H9 (cell line): ENCODE results near the gene CCDC174. TPM values are rescaled to one million over a fixed set of nuclear protein-coding genes. Genes with fewer than 3 reads are reported as not detected.

Experiments
- DNase-seq: peaks from one replicate; pipeline ENCODE4 v3.0.0-alpha.2; 2017
- H2AFZ ChIP-seq: one replicate; pipeline ENCODE4 v1.6.1; 2013; ENCODE audit warnings: mild to moderate bottlenecking, low read length, control low read depth, moderate library complexity
- H2AK5ac ChIP-seq: 2 replicates; pipeline ENCODE4 v1.6.1; 2013; ENCODE audit warnings: low read length, control low read depth, mixed read lengths; ENCODE audit not compliant: insufficient read length
- H2BK120ac ChIP-seq: one replicate; pipeline ENCODE4 v1.6.1; 2013; ENCODE audit warnings: low read depth, mild to moderate bottlenecking, low read length, control low read depth, inconsistent platforms; ENCODE audit not compliant: poor library complexity, severe bottlenecking
- H2BK12ac ChIP-seq: 2 replicates; pipeline ENCODE4 v1.6.1; 2013; ENCODE audit warnings: low read length, control low read depth, mixed read lengths, low read depth; ENCODE audit not compliant: insufficient read length
- H2BK15ac ChIP-seq: 2 replicates; pipeline ENCODE4 v1.6.1; 2013; ENCODE audit warnings: low read depth, low read length, control low read depth
- H2BK20ac ChIP-seq: one replicate; pipeline ENCODE4 v1.6.1; 2013; ENCODE audit warnings: low read depth, mild to moderate bottlenecking, low read length, control low read depth, inconsistent platforms; ENCODE audit not compliant: poor library complexity, severe bottlenecking
- H2BK5ac ChIP-seq: 2 replicates; pipeline ENCODE4 v1.6.1; 2013; ENCODE audit warnings: low read length, control low read depth, mixed read lengths; ENCODE audit not compliant: insufficient read length
- H3K14ac ChIP-seq: 2 replicates; pipeline ENCODE4 v1.6.1; 2013; ENCODE audit warnings: low read length, control low read depth; ENCODE audit not compliant: insufficient read depth
- H3K18ac ChIP-seq: 2 replicates; pipeline ENCODE4 v1.6.1; 2013; ENCODE audit warnings: low read depth, mild to moderate bottlenecking, mixed read lengths, low read length, control low read depth; ENCODE audit not compliant: insufficient read length
- H3K23ac ChIP-seq: 2 replicates; pipeline ENCODE4 v1.6.1; 2013; ENCODE audit warnings: low read length, control low read depth, mixed read lengths, low read depth; ENCODE audit not compliant: insufficient read length
- H3K23me2 ChIP-seq: 2 replicates; pipeline ENCODE4 v1.6.1; 2013; ENCODE audit warnings: low read depth, mild to moderate bottlenecking, mixed read lengths, low read length, control low read depth; ENCODE audit not compliant: insufficient read length, poor library complexity, severe bottlenecking
- H3K27ac ChIP-seq: 2 replicates; pipeline ENCODE4 v1.5.1; 2013; ENCODE audit warnings: low read length, control low read depth, mixed read lengths, low read depth; ENCODE audit not compliant: insufficient read length
- H3K27me3 ChIP-seq: 2 replicates; pipeline ENCODE4 v1.6.1; 2013; ENCODE audit warnings: low read length, control low read depth, inconsistent platforms; ENCODE audit not compliant: insufficient read depth
- H3K4ac ChIP-seq: 2 replicates; pipeline ENCODE4 v1.6.1; 2013; ENCODE audit warnings: low read depth, mild to moderate bottlenecking, control low read depth, inconsistent platforms, low read length, moderate library complexity
- H3K4me1 ChIP-seq: 2 replicates; pipeline ENCODE4 v1.6.1; 2013; ENCODE audit warnings: low read length, control low read depth, inconsistent platforms; ENCODE audit not compliant: insufficient read depth
- H3K4me2 ChIP-seq: 2 replicates; pipeline ENCODE4 v1.6.1; 2013; ENCODE audit warnings: low read length, control low read depth, mixed read lengths; ENCODE audit not compliant: insufficient read length, insufficient read depth
- H3K56ac ChIP-seq: 2 replicates; pipeline ENCODE4 v1.6.1; 2013; ENCODE audit warnings: low read depth, mild to moderate bottlenecking, mixed read lengths, low read length, control low read depth; ENCODE audit not compliant: insufficient read length
- H3K79me1 ChIP-seq: 2 replicates; pipeline ENCODE4 v1.6.1; 2013; ENCODE audit warnings: low read depth, mild to moderate bottlenecking, moderate library complexity, low read length, control low read depth, inconsistent platforms; ENCODE audit not compliant: insufficient read depth, poor library complexity, severe bottlenecking
- H3K79me2 ChIP-seq: 2 replicates; pipeline ENCODE4 v1.6.1; 2013; ENCODE audit warnings: low read length, control low read depth, inconsistent platforms; ENCODE audit not compliant: insufficient read depth
- H3K9ac ChIP-seq: 2 replicates; pipeline ENCODE4 v1.6.1; 2013; ENCODE audit warnings: low read length, control low read depth, mixed read lengths; ENCODE audit not compliant: insufficient read length; ENCODE audit errors: extremely low read depth
- H3K9me3 ChIP-seq: one replicate; pipeline ENCODE4 v1.6.1; 2013; ENCODE audit warnings: low read depth, low read length, inconsistent platforms; ENCODE audit not compliant: control insufficient read depth
- H3T11ph ChIP-seq: one replicate; pipeline ENCODE4 v1.6.1; 2013; ENCODE audit warnings: mild to moderate bottlenecking, low read length, control low read depth, inconsistent platforms
- H4K20me1 ChIP-seq: one replicate; pipeline ENCODE4 v1.6.1; 2013; ENCODE audit not compliant: control insufficient read depth, insufficient read length, insufficient read depth
- H4K5ac ChIP-seq: 2 replicates; pipeline ENCODE4 v1.6.1; 2013; ENCODE audit warnings: low read depth, mild to moderate bottlenecking, mixed read lengths, low read length, control low read depth; ENCODE audit not compliant: insufficient read length
- H4K8ac ChIP-seq: replicated peaks from 2 replicates; pipeline ENCODE4 v1.6.1; 2013; ENCODE audit warnings: low read length, control low read depth, mixed read lengths, low read depth; ENCODE audit not compliant: insufficient read length
- H4K91ac ChIP-seq: 2 replicates; pipeline ENCODE4 v1.6.1; 2013; ENCODE audit warnings: low read depth, mild to moderate bottlenecking, moderate library complexity, mixed read lengths, low read length, control low read depth; ENCODE audit not compliant: insufficient read length
- H3K27ac Mint-ChIP-seq, 3 experiments: 2 replicates in 2 of 3; 3 replicates in 1 of 3; pipeline ENCODE4 v1.8.0; 2020 to 2021; ENCODE audit warnings: mixed read lengths in 3 of 3, mild to moderate bottlenecking in 1 of 3, moderate library complexity in 1 of 3
- H3K27me3 Mint-ChIP-seq: 2 replicates; pipeline ENCODE4 v1.8.0; 2021; ENCODE audit warnings: low read depth, mild to moderate bottlenecking, moderate library complexity, mixed read lengths
- H3K36me3 Mint-ChIP-seq, 3 experiments: 2 replicates in 2 of 3; 3 replicates in 1 of 3; pipeline ENCODE4 v1.8.0; 2020 to 2021; ENCODE audit warnings: low read depth in 3 of 3, mixed read lengths in 3 of 3; ENCODE audit not compliant: insufficient read depth in 1 of 3
- H3K4me1 Mint-ChIP-seq, 2 experiments: 2 replicates each; pipeline ENCODE4 v1.8.0; 2020; ENCODE audit warnings: mixed read lengths in 2 of 2
- H3K4me3 Mint-ChIP-seq, 2 experiments: 2 replicates in 1 of 2; 3 replicates in 1 of 2; pipeline ENCODE4 v1.8.0; 2020 to 2021; ENCODE audit warnings: mild to moderate bottlenecking in 2 of 2, mixed read lengths in 2 of 2, moderate library complexity in 1 of 2
- H3K9me3 Mint-ChIP-seq, 2 experiments: 2 replicates in 1 of 2; 3 replicates in 1 of 2; pipeline ENCODE4 v1.8.0; 2020; ENCODE audit warnings: mild to moderate bottlenecking in 2 of 2, mixed read lengths in 2 of 2, moderate library complexity in 1 of 2
- CTCF ChIP-seq: fragments of 200-600 bp; sonication (generic); conservative IDR thresholded peaks from 3 replicates; pipeline ENCODE4 v1.8.0; 2021; ENCODE audit warnings: antibody characterized with exemption, mild to moderate bottlenecking
- WGBS: extraction: QIAGEN DNeasy Blood & Tissue Kit; methylation state at CpG from one replicate; pipeline ENCODE4 v1.1.7; 2013; ENCODE audit warnings: missing lambda C conversion rate, low lambda C conversion rate, mixed read lengths; ENCODE audit not compliant: insufficient read length; ENCODE audit errors: extremely low coverage; 5-methylcytosine and 5-hydroxymethylcytosine counted together
- total RNA-seq: library from RNA; stranded (reverse); gene quantifications from 2 replicates; pipeline ENCODE4 v1.2.1, GENCODE V29; 2021

The CCDC174 gene
- total RNA-seq, 1 experiment from 2014 or later: 15.2 TPM

GRCh38 chr3:14717307-14717706 is 65.7 kb downstream of the CCDC174 start:
- no peak overlapping the region for H3T11ph ChIP-seq
- no peak overlapping the region for H3K27ac Mint-ChIP-seq
- H2BK120ac ChIP-seq: no peak overlapping the region
- H2AK5ac ChIP-seq: no peak overlapping the region
- H4K8ac ChIP-seq: no peak overlapping the region
- no peaks in the 10 kb centered on the region for H3K4me1 Mint-ChIP-seq
- H3K4me3 Mint-ChIP-seq: no peak overlapping the region
- H3K9me3 ChIP-seq: no peaks in the 10 kb centered on the region
- no peak overlapping the region for H3K14ac ChIP-seq
- no peaks in the 10 kb centered on the region for H3K9me3 Mint-ChIP-seq
- H2BK15ac ChIP-seq: no peak overlapping the region
- no peak overlapping the region for H2AFZ ChIP-seq
- H3K27me3 Mint-ChIP-seq: peaks cover 30% of the 10 kb centered on the region
- H3K4me2 ChIP-seq: no peak overlapping the region
- H3K23ac ChIP-seq: no peak overlapping the region
- no peaks in the 10 kb centered on the region for H3K79me2 ChIP-seq
- no peaks in the 10 kb centered on the region for H3K23me2 ChIP-seq
- no peak overlapping the region for H4K91ac ChIP-seq
- H3K27me3 ChIP-seq: no peaks in the 10 kb centered on the region
- no CpG with 5 or more reads among the region's 1 CpG for WGBS
- H4K20me1 ChIP-seq: no peaks in the 10 kb centered on the region
- no peak overlapping the region for H3K9ac ChIP-seq
- no peak overlapping the region for H2BK20ac ChIP-seq
- H3K27ac ChIP-seq: no peak overlapping the region
- no peaks in the 10 kb centered on the region for H3K36me3 Mint-ChIP-seq
- no peak overlapping the region for H2BK5ac ChIP-seq
- no peaks in the 10 kb centered on the region for H3K4me1 ChIP-seq
- H3K4ac ChIP-seq: no peak overlapping the region
- TF ChIP-seq CTCF: no peak; the same call in 2 of the 3 replicates
- H3K18ac ChIP-seq: no peak overlapping the region
- DNase-seq: no peak
- H3K79me1 ChIP-seq: no peaks in the 10 kb centered on the region
- no peak overlapping the region for H3K56ac ChIP-seq
- H2BK12ac ChIP-seq: no peak overlapping the region
- H4K5ac ChIP-seq: no peak overlapping the region
